Activated CD4-positive, alpha-beta memory T cell treated with anti-CD3 and anti-CD28 coated beads, Interleukin-2, amount 10 ng/mL, durations not matched to agents 7 days and 5 days (primary cell): Measurements from ENCODE around the gene EXOC3L4. TPM values are rescaled to one million over a fixed set of nuclear protein-coding genes. Genes with fewer than 3 reads are reported as not detected.
"Not testable (repeated sequence)": the region's sequence is repeated elsewhere in the genome, so short reads cannot be mapped to it uniquely, and the experiment has no call there.

Source experiments
- CTCF ChIA-PET: fragments of 350-600 bp; sonication (Branson Sonifier 250); formaldehyde crosslinking; loops from one replicate; lab custom pipeline; 2021; ENCODE audit warnings: antibody characterized with exemption, inconsistent platforms; lab: Charles Lee
- POLR2A ChIA-PET: fragments of 350-600 bp; sonication (Branson Sonifier 250); formaldehyde crosslinking; loops from one replicate; lab custom pipeline; 2021; ENCODE audit warnings: antibody characterized with exemption; lab: Charles Lee
- DNase-seq: peaks from one replicate; pipeline ENCODE4 v3.0.0-alpha.2; 2020
- H3K27ac Mint-ChIP-seq: one replicate; pipeline ENCODE4 v1.8.0; 2021; ENCODE audit warnings: mild to moderate bottlenecking, mixed read lengths
- H3K27me3 Mint-ChIP-seq: one replicate; pipeline ENCODE4 v1.8.0; 2021; ENCODE audit warnings: mixed read lengths
- H3K36me3 Mint-ChIP-seq: one replicate; pipeline ENCODE4 v1.8.0; 2021; ENCODE audit warnings: low read depth, mixed read lengths
- H3K4me1 Mint-ChIP-seq: one replicate; pipeline ENCODE4 v1.8.0; 2021; ENCODE audit warnings: mixed read lengths
- H3K4me3 Mint-ChIP-seq: one replicate; pipeline ENCODE4 v1.8.0; 2021; ENCODE audit warnings: mild to moderate bottlenecking, mixed read lengths
- H3K9me3 Mint-ChIP-seq: one replicate; pipeline ENCODE4 v1.8.0; 2021; ENCODE audit warnings: mixed read lengths
- total RNA-seq, 2 experiments: library from RNA; stranded (reverse); gene quantifications; one replicate each; pipeline ENCODE4 v1.2.3, GENCODE V29; 2021

The EXOC3L4 gene
- total RNA-seq, 2 experiments from 2014 or later: not detected

GRCh38 chr14:103142721-103143302 lies 48.3 kb downstream of the EXOC3L4 start:
- POLR2A ChIA-PET: no interaction called here
- CTCF ChIA-PET: interaction anchor here (0.7 to 2.6 kb wide), 3 partner anchors 38 to 1647 kb away, joined by 3 to 9 read pairs (median 6); no protein-coding TSS in a partner anchor

DNA sequence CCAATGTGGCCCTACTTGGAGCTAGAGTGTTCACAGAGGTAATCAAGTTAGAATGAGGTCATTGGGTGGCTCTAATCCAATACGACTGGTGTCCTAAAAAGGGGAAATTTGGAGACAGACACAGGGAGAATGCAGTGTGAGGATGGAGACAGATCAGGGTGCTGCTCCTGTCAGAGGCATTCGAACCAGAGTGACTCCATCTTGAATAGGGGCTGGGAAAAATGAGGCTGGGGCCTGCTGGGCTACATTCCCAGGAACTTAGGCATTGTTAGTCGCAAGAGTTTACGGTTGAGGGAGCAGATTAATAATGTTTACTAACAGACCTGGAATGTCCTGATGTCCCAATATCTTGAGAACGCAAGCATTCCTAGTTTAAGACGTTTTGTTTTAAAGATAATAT lies 49.0 kb downstream of the EXOC3L4 start:
- no peak for DNase-seq
- H3K4me3 Mint-ChIP-seq: no peak overlapping the region
- ChIA-PET POLR2A (no interaction called here), CTCF (interaction anchor here (2.3 kb wide), 1 partner anchor 39 kb away, joined by 9 read pairs; no protein-coding TSS in a partner anchor)
- no peaks in the 10 kb centered on the region for H3K36me3 Mint-ChIP-seq
- no peaks in the 10 kb centered on the region for H3K9me3 Mint-ChIP-seq
- no peak overlapping the region for H3K27ac Mint-ChIP-seq
- peaks cover 3% of the 10 kb centered on the region for H3K4me1 Mint-ChIP-seq
- H3K27me3 Mint-ChIP-seq: peaks cover 29% of the 10 kb centered on the region

More at GRCh38 chr14:103142721-103143302, 48.3 kb downstream of the EXOC3L4 start:
- DNase-seq: no peak
- no peaks in the 10 kb centered on the region for H3K9me3 Mint-ChIP-seq
- no peak overlapping the region for H3K27ac Mint-ChIP-seq
- H3K4me1 Mint-ChIP-seq: peaks cover 3% of the 10 kb centered on the region
- H3K36me3 Mint-ChIP-seq: no peaks in the 10 kb centered on the region
- no peak overlapping the region for H3K4me3 Mint-ChIP-seq
- peaks cover 29% of the 10 kb centered on the region for H3K27me3 Mint-ChIP-seq

DNA sequence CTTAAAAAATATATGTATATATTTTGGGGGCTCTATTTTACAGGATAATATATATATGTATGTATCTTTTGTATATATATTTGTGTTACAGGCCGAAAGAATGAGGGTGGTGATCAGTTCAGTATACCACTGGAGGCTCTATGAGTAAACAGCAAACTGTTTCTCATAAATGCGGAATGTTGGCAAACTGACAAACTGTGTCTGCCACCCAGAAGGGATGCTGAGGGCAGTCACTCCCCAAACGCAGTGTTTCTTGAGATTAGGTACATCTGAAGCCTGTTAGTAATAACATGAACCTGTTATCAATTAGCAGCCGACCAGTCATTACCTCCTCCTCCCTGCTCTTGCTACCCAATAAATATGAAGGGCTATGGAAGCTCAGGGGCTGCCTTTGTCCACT lies 49.6 kb downstream of the EXOC3L4 start:
- POLR2A ChIA-PET: no interaction called here
- H3K9me3 Mint-ChIP-seq: no peaks in the 10 kb centered on the region
- CTCF ChIA-PET: no interaction called here
- DNase-seq: no peak
- H3K4me1 Mint-ChIP-seq: peaks cover 3% of the 10 kb centered on the region
- H3K4me3 Mint-ChIP-seq: no peak overlapping the region
- no peak overlapping the region for H3K27ac Mint-ChIP-seq
- H3K36me3 Mint-ChIP-seq: no peaks in the 10 kb centered on the region
- peaks cover 29% of the 10 kb centered on the region for H3K27me3 Mint-ChIP-seq

- Mint-ChIP-seq H3K9me3 (no peaks in the 10 kb centered on the region), H3K36me3 (no peaks in the 10 kb centered on the region), H3K4me1 (no peaks in the 10 kb centered on the region), H3K4me3 (no peak overlapping the region), H3K27me3 (peaks cover 23% of the 10 kb centered on the region), H3K27ac (no peak overlapping the region)
- DNase-seq: no peak
- ChIA-PET POLR2A (no interaction called here), CTCF (no interaction called here)
Observed at GRCh38 chr14:103146141-103146709, 51.7 kb downstream of the EXOC3L4 start.

GRCh38 chr14:103149351-103150237 lies 55.1 kb downstream of the EXOC3L4 start:
- no peak for DNase-seq
- H3K36me3 Mint-ChIP-seq: no peaks in the 10 kb centered on the region
- H3K27me3 Mint-ChIP-seq: peaks cover 7% of the 10 kb centered on the region
- no peaks in the 10 kb centered on the region for H3K9me3 Mint-ChIP-seq
- CTCF ChIA-PET: no interaction called here
- POLR2A ChIA-PET: no interaction called here
- no peak overlapping the region for H3K27ac Mint-ChIP-seq
- no peak overlapping the region for H3K4me3 Mint-ChIP-seq
- H3K4me1 Mint-ChIP-seq: no peaks in the 10 kb centered on the region

GRCh38 chr14:103151270-103151945 lies 56.9 kb downstream of the EXOC3L4 start:
- no peaks in the 10 kb centered on the region for H3K9me3 Mint-ChIP-seq
- CTCF ChIA-PET: no interaction called here
- peaks cover 3% of the 10 kb centered on the region for H3K27me3 Mint-ChIP-seq
- no peak overlapping the region for H3K4me3 Mint-ChIP-seq
- H3K4me1 Mint-ChIP-seq: no peaks in the 10 kb centered on the region
- no peak for DNase-seq
- H3K36me3 Mint-ChIP-seq: no peaks in the 10 kb centered on the region
- POLR2A ChIA-PET: no interaction called here
- H3K27ac Mint-ChIP-seq: no peak overlapping the region

- Mint-ChIP-seq H3K4me3 (no peak overlapping the region), H3K27ac (no peak overlapping the region), H3K27me3 (peaks cover 4% of the 10 kb centered on the region), H3K9me3 (no peaks in the 10 kb centered on the region), H3K4me1 (no peaks in the 10 kb centered on the region), H3K36me3 (no peaks in the 10 kb centered on the region)
- ChIA-PET POLR2A (no interaction called here), CTCF (no interaction called here)
- DNase-seq: no peak
Observed at GRCh38 chr14:103155010-103155409, 60.5 kb downstream of the EXOC3L4 start.

GRCh38 chr14:103155416-103155815 lies 60.9 kb downstream of the EXOC3L4 start:
- H3K9me3 Mint-ChIP-seq, POLR2A ChIA-PET: not testable (repeated sequence)

GRCh38 chr14:103155826-103156394 lies 61.4 kb downstream of the EXOC3L4 start:
- no peak overlapping the region for H3K27ac Mint-ChIP-seq
- peaks cover 5% of the 10 kb centered on the region for H3K27me3 Mint-ChIP-seq
- DNase-seq: no peak
- H3K4me1 Mint-ChIP-seq: no peaks in the 10 kb centered on the region
- H3K9me3 Mint-ChIP-seq: no peaks in the 10 kb centered on the region
- POLR2A ChIA-PET: no interaction called here
- no peak overlapping the region for H3K4me3 Mint-ChIP-seq
- no peaks in the 10 kb centered on the region for H3K36me3 Mint-ChIP-seq
- CTCF ChIA-PET: no interaction called here

More at GRCh38 chr14:103155416-103155815, 60.9 kb downstream of the EXOC3L4 start:
- H3K27me3 Mint-ChIP-seq, CTCF ChIA-PET, H3K27ac Mint-ChIP-seq, H3K4me3 Mint-ChIP-seq, H3K36me3 Mint-ChIP-seq, H3K4me1 Mint-ChIP-seq, DNase-seq: not testable (repeated sequence)

DNA sequence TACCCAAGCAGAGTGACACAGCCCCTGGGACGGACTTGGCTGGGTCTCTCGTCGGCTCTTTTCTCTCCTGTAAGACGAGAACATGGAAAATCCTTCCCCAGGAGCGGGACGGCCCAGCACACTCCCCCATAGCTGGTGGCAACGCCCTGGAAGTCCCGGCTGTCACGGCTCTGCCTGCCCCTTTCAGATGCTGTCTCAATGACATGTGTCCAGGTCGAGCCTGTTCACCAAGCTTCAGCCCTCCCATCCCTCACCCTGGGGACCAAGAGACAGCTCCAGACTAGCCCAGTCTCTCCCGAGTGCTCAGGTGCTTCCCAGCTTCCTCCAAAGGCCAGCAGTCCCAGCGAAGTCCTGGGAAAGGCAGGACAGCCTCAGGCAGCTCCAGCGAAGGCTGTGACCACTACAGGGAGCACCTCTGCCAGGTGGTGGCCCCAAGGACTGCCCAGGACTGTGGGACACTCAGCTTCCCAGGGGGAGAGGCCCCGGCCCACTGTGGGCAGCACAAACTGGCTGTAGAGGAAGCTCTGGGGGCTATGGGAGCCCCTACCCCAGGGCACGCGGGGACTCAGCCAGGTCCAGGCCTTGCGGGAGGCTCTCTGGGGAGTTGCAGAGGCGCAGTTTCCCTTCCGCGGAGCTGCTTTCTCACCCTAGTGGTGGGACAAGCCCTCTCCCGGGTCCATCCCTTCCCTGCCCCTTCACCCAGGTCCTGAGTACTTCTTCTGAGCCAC lies 62.3 kb downstream of the EXOC3L4 start:
- Mint-ChIP-seq H3K27me3 (peaks cover 6% of the 10 kb centered on the region), H3K27ac (no peak overlapping the region), H3K36me3 (no peaks in the 10 kb centered on the region), H3K9me3 (no peaks in the 10 kb centered on the region), H3K4me1 (no peaks in the 10 kb centered on the region), H3K4me3 (no peak overlapping the region)
- POLR2A ChIA-PET: no interaction called here
- DNase-seq: no peak
- CTCF ChIA-PET: interaction anchor here (0.8 kb wide), 1 partner anchor 15 kb away, joined by 3 read pairs; no protein-coding TSS in a partner anchor

DNA sequence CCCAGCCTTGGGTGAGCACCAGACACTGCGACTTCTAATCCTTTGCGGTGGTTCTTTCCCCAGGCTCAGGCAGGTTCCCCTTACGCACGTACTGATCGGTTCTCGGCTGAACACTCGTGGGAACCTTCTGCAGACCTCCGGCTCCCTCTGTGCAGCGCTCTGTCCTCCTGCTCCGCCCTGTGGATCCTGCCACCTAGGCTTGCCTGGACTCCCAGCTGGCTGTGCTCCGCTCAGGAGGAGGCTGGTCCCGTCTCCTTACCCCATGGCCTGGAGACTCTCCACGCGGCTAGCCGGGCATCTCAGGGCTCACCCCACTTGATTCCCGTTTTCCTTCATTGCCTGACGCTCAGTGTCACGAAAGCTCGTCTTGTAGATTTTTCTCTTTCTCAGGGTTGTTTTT lies 63.4 kb downstream of the EXOC3L4 start:
- no peak for DNase-seq
- Mint-ChIP-seq H3K36me3 (no peaks in the 10 kb centered on the region), H3K9me3 (no peaks in the 10 kb centered on the region), H3K27ac (no peak overlapping the region), H3K27me3 (peaks cover 6% of the 10 kb centered on the region), H3K4me3 (no peak overlapping the region), H3K4me1 (no peaks in the 10 kb centered on the region)
- CTCF ChIA-PET: no interaction called here
- POLR2A ChIA-PET: no interaction called here

GRCh38 chr14:103158688-103159087 lies 64.2 kb downstream of the EXOC3L4 start:
- DNase-seq: no peak
- Mint-ChIP-seq H3K27ac (no peak overlapping the region), H3K4me1 (no peaks in the 10 kb centered on the region), H3K4me3 (no peak overlapping the region), H3K27me3 (peaks cover 6% of the 10 kb centered on the region), H3K9me3 (no peaks in the 10 kb centered on the region), H3K36me3 (no peaks in the 10 kb centered on the region)
- ChIA-PET CTCF (no interaction called here), POLR2A (no interaction called here)
